Keratinocyte (primary cell): ENCODE measurements around the gene CACNA2D4.

ENCODE experiments used
- CTCF ChIP-seq, 3 experiments: IDR thresholded peaks in 1 of 3; conservative IDR thresholded peaks in 1 of 3; optimal IDR thresholded peaks in 1 of 3; 2 replicates in 2 of 3; 3 replicates in 1 of 3; pipeline versions ENCODE3 to v1.5.1; 2011; ENCODE audit warnings: low read length in 3 of 3, mild to moderate bottlenecking in 3 of 3, moderate library complexity in 2 of 3, control low read depth in 1 of 3, inconsistent platforms in 1 of 3; ENCODE audit not compliant: insufficient read depth in 2 of 3; ENCODE audit errors: extremely low read depth in 1 of 3
- EZH2 ChIP-seq: IDR thresholded peaks from one replicate; pipeline ENCODE4 v1.6.1; 2012; ENCODE audit warnings: inconsistent platforms, mild to moderate bottlenecking, low read length, moderate library complexity

GRCh38 chr12:1877169-1877878 is 41.1 kb downstream of the CACNA2D4 start:
- TF ChIP-seq CTCF (optimal IDR thresholded peaks at IDR 0.05 in 1 of 3, IDR thresholded peaks at IDR 0.05 in 1 of 3, conservative IDR thresholded peaks at IDR 0.05 in 1 of 3; ENCODE audit: extremely low read depth in 1 of 3, insufficient read depth in 2 of 3, low read length in 3 of 3) (no peak), EZH2 (no peak)
